ENCODE measurements around the gene ACVR1C. TPM values are rescaled to one million over a fixed set of nuclear protein-coding genes. Genes with fewer than 3 reads are reported as not detected.

Gene ACVR1C
- 0.64 and 0.72 TPM in 2 replicates for total RNA-seq

GRCh38 chr2:157628477-157629415, at the start of gene ACVR1C:
TSS of gene ACVR1C (minus strand) at chr2:157628864. CDS start at chr2:157628644, 220 bp downstream.

Other genes starting within 250 kb of the ACVR1C start
- not detected in 2 replicates for gene CYTIP, start 184.8 kb downstream of the ACVR1C start, total RNA-seq
- 12.3 and 14.5 TPM in 2 replicates for gene ACVR1, start 247.5 kb upstream of the ACVR1C start, total RNA-seq

All from tracheal epithelial cell (primary cell).